SHP77 treated with DMSO at 0.1 percent for 48 hours (cell line): Measurements from ENCODE around the gene CENPE.
"Not testable (repeated sequence)": the region's sequence is repeated elsewhere in the genome, so short reads cannot be mapped to it uniquely, and the experiment has no call there.

ENCODE experiments used
- DNase-seq: peaks from one replicate; lab custom pipeline; 2025; lab: John Stamatoyannopoulos, UW

Gene CENPE, protein sequence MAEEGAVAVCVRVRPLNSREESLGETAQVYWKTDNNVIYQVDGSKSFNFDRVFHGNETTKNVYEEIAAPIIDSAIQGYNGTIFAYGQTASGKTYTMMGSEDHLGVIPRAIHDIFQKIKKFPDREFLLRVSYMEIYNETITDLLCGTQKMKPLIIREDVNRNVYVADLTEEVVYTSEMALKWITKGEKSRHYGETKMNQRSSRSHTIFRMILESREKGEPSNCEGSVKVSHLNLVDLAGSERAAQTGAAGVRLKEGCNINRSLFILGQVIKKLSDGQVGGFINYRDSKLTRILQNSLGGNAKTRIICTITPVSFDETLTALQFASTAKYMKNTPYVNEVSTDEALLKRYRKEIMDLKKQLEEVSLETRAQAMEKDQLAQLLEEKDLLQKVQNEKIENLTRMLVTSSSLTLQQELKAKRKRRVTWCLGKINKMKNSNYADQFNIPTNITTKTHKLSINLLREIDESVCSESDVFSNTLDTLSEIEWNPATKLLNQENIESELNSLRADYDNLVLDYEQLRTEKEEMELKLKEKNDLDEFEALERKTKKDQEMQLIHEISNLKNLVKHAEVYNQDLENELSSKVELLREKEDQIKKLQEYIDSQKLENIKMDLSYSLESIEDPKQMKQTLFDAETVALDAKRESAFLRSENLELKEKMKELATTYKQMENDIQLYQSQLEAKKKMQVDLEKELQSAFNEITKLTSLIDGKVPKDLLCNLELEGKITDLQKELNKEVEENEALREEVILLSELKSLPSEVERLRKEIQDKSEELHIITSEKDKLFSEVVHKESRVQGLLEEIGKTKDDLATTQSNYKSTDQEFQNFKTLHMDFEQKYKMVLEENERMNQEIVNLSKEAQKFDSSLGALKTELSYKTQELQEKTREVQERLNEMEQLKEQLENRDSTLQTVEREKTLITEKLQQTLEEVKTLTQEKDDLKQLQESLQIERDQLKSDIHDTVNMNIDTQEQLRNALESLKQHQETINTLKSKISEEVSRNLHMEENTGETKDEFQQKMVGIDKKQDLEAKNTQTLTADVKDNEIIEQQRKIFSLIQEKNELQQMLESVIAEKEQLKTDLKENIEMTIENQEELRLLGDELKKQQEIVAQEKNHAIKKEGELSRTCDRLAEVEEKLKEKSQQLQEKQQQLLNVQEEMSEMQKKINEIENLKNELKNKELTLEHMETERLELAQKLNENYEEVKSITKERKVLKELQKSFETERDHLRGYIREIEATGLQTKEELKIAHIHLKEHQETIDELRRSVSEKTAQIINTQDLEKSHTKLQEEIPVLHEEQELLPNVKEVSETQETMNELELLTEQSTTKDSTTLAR (N-terminal part only)

DNA sequence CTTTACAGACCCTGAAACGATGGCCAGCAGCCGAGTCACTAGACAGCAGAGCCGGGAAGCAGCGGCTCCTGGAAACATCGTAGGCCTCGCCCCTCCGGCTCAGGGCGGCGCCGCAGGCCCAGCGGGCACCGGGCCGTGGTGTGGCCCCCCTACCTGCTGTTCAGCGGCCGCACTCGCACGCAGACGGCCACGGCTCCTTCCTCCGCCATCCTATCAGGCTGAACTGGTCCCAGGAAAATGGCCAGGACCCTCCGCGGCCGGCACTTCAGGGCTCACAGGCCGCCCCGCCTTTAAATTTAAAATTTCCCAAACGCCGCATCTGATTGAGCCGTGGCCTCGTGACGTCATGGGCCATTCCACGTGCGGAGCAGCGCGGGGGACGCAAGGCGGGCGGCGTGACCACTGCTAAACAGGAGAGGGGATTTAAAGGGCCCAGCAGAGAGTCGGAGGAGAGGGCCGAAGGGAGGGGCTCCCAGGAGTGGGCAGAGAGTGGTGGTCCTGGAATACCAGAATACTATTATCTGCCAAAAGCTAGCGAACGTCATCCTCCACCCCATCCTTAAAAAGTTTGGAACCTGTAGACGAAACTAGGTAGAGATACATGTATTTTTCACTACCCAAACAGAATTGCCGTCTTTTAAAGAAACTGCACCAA, at the start of gene CENPE:
Gene CENPE (minus strand): TSS at position 233 of the 655 bp plus-strand sequence. CDS start 24 bp downstream, at position 209.
- peak; percentile 44 for DNase-seq

DNA sequence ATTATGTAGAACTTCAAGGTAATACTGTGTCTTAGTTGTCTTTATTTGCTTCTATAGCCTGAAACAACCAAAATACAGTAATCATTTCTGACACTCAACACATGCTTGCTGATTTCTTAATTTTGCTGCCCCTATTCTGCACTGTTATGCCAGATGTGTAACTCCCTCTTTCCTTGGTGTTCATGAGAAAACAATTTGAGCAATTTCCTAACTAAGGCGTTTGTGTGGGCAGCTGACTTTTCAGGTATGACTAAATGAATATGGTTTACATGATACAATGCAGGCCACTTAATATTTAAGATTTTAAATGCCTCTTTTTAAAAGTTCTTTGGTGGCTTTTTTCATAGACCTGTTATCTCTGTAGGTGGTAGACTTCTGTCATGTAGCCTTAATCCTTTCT, 46.1 kb upstream of the CENPE start:
- no peak for DNase-seq

DNA sequence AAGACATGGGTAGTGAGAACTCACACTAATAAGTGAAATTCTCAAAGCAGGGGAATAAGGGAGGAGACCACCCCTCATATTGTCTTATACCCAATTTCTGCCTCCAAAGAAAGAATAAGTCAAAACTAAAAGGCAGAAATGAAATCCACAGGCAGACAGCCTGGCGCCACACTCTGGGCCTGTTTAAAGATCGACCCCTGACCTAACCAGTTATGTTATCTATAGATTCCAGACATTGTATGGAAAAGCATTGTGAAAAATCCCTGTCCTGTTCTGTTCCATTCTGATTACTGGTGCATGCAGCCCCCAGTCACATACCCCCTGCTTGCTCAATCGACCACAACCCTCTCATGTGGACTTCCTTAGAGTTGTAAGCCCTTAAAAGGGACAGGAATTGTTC, 32.8 kb upstream of the CENPE start:
- not testable (repeated sequence) for DNase-seq

DNA sequence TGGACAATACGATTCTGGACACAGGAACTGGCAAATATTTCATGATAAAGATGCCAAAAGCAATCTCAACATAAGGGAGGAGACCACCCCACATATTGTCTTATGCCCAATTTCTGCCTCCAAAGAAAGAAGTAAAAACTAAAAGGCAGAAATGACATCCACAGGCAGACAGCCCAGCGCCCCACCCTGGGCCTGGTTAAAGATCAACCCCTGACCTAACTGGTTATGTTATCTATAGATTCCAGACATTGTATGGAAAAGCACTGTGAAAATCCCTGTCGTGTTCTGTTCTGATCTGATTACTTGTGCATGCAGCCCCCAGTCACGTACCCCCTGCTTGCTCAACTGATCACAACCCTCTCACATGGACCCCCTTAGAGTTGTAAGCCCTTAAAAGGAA, 25.4 kb upstream of the CENPE start:
- DNase-seq = not testable (repeated sequence)

DNA sequence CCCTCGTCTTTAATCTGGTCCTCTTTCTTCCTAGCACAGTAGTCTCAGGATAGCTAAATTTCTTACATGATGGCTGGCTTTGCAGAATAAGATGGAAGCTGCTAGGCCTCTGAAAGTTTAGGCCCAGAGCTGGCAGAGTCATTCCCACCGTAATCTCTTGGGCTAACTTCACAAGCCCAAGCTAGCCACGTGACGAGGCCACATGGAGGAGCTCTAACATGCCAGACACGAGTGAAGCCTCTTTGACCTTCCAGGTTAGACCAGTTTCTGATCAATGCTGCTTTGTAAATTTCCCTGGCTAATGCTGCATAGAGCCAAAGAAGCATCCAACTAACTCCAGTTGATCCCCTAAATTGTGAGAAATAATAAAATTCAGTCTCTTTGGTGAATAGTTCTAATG, 9.5 kb upstream of the CENPE start:
- no peak for DNase-seq

DNA sequence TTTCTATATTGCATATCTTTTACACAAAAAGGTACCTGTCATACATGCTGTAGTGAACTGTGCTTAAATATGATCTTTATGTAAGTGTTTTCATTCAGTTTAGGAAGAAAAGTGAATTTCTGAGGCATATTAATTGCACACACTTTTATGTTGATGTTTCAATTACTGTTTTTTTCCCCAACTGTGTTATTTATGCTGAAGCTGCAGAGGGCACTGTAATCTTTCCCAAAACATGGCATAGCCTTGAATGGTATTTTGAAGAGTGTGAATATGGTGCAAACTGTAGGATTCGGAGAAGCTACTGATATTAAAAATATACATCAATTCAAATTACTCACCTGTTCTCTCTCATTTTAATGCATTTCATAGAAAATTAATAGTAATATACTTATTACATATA, 6.0 kb upstream of the CENPE start:
- no peak for DNase-seq

DNA sequence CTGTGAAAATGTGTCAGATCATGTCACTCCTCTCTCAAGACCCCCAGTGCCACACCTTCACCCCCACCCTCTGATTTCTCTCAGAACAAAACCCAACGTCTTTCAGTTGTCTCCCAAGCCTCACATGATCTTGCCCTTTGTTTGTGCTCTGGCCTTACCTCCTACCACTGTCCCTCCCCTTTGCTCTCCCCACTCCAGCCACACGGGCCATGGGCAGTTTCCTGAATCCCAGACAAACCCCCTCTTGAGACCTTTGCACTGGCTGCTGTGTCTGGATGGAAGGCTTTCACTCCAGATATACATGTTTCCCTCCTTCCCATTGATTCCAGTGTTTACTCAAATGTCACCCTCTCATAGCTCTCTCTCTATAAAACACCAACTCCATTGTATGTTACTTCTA, 3.6 kb upstream of the CENPE start:
- no peak for DNase-seq

DNA sequence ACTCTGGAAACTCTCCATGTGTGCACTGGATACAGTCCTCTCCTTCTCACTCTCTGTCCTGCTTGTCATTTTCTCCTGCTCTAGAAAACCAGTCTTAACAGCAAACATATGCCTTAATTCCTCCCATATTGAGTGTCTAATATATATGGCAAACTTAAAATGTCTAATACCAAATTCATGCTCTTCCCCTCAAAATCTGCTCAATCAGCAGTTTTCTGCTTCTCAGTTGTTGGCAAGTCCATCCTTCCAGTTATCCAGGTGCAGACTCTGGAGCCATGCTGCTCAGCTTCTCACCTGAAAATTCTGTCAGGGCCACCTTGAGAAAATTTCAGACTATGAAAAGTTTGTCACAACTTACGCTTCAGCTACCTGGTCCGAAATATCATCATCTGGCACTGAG, 3.1 kb upstream of the CENPE start:
- DNase-seq = no peak

DNA sequence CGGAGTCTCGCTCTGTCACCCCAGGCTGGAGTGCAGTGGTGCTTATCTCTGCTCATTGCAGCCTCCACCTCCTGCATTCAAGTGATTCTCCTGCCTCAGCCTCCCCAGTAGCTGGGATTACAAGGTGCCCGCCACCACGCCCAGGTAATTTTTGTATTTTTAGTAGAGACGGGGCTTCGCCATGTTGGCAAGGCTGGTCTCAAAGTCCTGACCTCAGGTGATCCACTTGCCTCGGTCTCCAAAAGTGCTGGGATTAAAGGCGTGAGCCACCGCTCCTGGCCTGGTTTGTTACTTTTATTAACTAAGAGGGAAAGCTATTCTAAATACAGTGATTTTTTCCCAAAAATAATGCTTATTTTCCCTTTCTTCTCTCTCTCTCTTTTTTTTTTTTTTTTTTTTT, 866 bp upstream of the CENPE start:
- DNase-seq = no peak

DNA sequence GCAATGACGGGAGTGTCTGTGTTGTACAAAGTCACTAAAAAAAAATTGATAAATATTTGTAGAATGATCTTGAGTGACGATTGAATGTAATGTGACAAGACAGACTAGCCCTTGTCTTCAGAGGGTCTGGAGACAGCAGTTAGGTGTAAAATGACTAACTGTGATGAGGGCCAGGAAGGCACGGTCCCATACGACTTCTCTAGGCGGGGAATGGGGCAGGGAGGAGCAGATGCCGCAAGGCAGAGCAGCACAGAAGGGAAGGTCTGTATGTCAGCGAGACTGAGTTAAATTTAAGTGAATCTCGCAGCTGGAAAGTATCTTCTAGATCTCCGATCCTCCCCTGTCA, 405 bp downstream of the CENPE start:
- no peak for DNase-seq

DNA sequence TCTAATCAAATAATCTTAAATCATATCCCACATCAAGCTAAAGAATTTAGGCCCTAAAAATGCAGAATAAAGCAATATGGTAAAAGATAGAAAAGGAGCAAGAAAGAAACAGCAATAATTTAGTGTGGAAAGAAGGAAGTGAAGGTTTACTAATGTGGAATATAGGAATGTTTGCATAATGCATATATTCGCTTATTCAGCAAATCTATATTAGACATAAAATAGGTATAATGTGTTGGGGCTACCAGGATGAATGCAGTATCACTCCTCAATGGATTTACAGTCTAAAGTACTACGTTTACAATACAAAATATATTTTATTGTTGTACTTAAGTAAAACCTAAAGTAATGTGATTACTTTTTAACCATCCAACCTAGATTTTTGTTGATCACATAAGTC, 4.7 kb downstream of the CENPE start:
- DNase-seq = no peak

DNA sequence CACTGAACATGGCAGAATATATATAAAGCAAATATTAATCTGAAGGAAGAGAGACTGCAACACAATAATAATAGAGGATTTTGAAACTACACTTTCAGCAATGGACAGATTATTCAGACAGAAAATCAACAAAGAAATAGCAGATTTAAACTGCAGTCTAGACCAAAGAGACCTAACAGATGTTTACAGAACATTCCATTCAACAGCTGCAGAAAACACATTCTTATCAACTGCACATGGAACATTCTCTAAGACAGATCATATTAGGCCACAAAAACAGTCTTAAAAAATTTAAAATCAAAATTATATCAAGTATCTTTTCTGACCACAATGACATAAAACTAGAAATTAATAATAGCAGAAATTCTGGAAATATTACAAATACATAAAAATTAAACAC, 27.1 kb downstream of the CENPE start:
- DNase-seq = no peak

DNA sequence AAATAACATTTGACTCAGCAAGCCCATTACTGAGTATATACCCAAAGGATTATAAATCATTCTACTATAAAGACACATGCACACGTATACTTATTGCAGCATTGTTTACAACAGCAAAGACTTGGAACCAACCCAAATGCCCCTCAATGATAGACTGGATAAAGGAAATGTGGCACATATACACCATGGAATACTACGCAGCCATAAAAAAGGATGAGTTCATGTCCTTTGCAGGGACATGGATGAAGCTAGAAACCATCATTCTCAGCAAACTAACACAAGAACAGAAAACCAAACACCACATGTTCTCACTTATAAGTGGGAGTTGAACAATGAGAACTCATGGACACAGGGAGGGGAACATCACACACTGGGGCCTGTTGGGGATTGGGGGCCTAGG, 28.4 kb downstream of the CENPE start:
- DNase-seq = not testable (repeated sequence)

DNA sequence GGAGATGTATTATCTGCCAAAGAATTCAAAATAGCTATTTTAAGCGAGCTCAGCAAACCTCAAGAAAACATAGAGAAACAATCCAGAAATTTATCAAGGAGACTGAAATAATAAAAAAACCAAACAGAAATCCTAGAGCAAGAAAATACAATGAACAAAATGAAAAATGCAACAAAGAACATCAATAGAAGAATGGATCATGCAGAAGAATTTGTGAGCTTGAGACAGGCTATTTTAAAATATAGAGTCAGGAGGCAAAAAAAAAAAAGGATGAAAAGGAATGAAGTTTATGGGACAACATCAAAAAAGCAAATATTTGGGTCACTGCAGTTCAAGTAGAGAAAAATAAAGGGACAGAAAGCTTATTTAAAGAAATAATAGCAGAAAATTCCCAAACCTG, 29.1 kb downstream of the CENPE start:
- no peak for DNase-seq

DNA sequence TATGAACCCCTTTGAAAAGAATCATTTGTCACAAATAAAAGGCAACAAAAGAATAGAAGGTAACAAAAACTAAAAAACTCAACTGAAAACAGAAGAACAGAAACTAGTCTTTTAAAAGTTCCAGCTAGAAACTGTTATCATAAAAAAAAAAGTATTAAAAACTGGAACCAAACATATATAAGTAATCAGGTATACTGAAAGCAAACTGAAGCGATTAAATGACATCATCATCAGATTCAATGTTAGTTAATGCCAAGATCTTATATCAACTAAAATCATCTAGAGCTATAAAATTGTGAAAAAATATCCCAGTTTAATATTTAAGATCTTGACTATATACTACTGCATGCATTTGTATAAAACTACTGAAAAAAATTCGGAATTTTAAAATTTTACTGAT, 36.0 kb downstream of the CENPE start:
- DNase-seq = no peak

DNA sequence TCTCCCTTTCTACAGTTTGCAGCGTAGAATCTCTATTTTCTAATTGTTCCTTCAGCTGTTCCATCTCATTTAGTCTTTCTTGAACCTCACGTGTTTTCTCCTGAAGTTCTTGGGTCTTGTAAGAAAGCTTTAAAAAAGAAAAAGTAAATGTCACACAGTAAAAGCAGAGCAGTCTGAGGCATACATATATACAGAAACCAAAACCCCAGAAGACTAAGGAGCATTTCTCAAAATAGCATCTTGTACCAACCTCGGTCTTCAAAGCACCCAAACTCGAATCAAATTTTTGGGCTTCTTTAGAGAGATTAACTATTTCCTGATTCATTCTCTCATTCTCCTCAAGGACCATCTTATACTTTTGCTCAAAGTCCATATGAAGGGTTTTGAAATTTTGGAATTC, 39.4 kb downstream of the CENPE start:
- DNase-seq = no peak

DNA sequence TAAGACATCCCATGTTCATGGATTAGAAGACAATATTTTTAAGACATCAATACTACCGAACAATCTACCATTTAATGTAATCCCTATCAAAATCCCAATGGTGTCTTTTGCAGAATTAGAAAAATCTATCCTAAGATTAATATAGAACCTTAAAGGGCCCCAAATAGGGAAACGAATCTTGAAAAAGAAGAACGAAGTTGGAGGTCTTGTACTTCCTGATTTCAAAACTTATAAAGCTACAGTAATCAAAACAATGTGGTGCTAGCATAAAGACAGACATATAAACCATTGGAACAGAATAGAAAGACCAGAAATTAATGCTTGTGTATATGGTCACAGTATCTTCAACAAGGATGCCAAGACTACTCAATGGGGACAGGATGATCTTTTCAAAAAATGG, 42.0 kb downstream of the CENPE start:
- no peak for DNase-seq

DNA sequence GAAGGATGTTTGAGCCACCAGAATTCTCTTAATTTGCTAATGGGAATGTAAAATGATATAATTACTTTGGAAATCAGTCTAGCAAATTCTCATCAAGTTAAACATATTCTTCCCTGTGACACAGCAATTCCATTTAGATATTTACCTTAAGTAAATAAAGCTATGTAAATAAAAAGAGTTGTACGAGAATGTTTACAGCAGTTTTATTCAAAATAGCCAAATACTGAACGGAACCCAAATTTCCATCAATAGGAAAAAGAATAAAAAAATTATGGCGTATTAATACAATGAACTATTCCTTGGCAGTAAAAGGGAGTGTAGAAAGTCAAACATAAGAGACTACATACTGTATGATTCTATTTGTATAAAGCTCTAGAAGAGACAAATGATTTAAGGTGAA, 45.8 kb downstream of the CENPE start:
- DNase-seq = no peak

DNA sequence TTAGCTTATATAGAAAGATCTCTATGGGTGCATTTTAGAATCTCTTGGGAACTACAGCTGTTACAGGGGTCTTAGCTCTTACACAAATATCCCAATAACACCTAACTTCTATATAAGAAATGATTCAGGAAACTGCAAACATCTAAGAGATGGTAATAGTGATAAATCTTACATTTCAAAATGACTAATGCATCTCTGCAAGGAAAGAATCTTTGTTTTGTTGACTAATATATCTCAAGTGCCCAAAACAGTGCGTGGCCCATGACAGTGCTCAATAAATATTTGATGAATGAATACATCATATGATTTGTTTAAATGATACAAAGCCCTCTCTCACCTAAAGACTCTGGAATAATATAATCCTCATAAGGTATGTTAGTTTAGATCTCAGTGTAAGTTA, 47.5 kb downstream of the CENPE start:
- DNase-seq = no peak

DNA sequence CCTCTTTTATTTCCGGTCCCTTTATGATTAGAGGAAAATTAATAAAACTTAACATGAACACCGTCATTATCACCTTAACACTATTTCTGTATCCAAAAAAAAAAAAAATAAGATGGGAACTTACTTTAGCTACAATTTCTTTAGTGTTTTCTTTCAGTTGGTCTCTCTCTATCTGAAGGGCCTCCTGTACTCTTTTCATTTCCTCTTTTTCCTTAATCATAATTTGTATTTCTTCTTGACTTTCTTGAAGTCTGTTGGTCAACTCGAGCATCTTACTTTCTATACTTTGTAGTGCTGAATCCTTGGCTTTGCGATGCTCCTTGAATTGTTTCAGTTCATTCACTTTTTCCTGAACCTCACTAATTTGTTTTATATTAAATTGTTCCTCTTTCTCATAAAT, 53.2 kb downstream of the CENPE start:
- no peak for DNase-seq

DNA sequence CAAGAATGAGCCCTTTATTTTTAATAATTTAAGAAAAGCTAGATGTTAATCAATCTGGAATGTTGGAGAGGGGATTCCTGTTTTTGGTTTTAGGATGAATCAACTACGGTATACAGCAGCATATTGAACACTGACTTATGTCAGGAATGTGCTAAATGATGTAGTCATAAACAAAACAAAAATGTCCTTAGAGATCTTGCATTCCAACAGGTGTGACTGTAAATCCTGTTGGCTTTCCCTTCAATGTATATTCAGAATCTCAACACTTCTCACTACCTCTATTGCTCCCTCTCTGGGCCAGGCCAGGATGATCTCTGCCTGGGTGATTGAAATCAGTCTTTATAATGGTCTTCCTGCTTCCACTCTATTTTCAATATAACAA, 60.7 kb downstream of the CENPE start:
- no peak for DNase-seq
